NCI-H1048 (cell line): ENCODE results near the gene MEX3B.
"Not testable (repeated sequence)": the region's sequence is repeated elsewhere in the genome, so short reads cannot be mapped to it uniquely, and the experiment has no call there.

Experiments used
- DNase-seq: peaks from one replicate; lab custom pipeline; 2025; lab: John Stamatoyannopoulos, UW

MEX3B gene

GRCh38 chr15:82048811-82049210 is 3.0 kb upstream of the MEX3B start:
- no peak for DNase-seq

GRCh38 chr15:82047453-82048400 is 1.9 kb upstream of the MEX3B start:
- DNase-seq: no peak

GRCh38 chr15:82046666-82047452 is 1.0 kb upstream of the MEX3B start:
- DNase-seq: peak; percentile 75

- no peak for DNase-seq
Measured at GRCh38 chr15:82045179-82045891, 483 bp downstream of the MEX3B start.

- DNase-seq: peak; percentile 63
Measured at GRCh38 chr15:82044373-82045178, 1.2 kb downstream of the MEX3B start.

- no peak for DNase-seq
Measured at GRCh38 chr15:82043796-82044372, 1.9 kb downstream of the MEX3B start.

- DNase-seq: no peak
Measured at GRCh38 chr15:82043130-82043673, 2.6 kb downstream of the MEX3B start.

GRCh38 chr15:82040862-82041261 is 5.0 kb downstream of the MEX3B start:
- no peak for DNase-seq

- DNase-seq: no peak
Measured at GRCh38 chr15:82040390-82040789, 5.4 kb downstream of the MEX3B start.

- DNase-seq: no peak
Measured at GRCh38 chr15:82039871-82040270, 5.9 kb downstream of the MEX3B start.

- no peak for DNase-seq
Measured at GRCh38 chr15:82036461-82036860, 9.4 kb downstream of the MEX3B start.

GRCh38 chr15:82031871-82032270 is 13.9 kb downstream of the MEX3B start:
- DNase-seq: no peak

- no peak for DNase-seq
Measured at GRCh38 chr15:82030176-82030575, 15.6 kb downstream of the MEX3B start.

GRCh38 chr15:82028163-82028562 is 17.7 kb downstream of the MEX3B start:
- DNase-seq: not testable (repeated sequence)

GRCh38 chr15:82021992-82022391 is 23.8 kb downstream of the MEX3B start:
- DNase-seq: no peak

GRCh38 chr15:82020625-82021394 is 25.0 kb downstream of the MEX3B start:
- DNase-seq: no peak

- DNase-seq: no peak
Measured at GRCh38 chr15:82018201-82018600, 27.6 kb downstream of the MEX3B start.

- no peak for DNase-seq
Measured at GRCh38 chr15:82017656-82018055, 28.2 kb downstream of the MEX3B start.

GRCh38 chr15:82014989-82015388 is 30.8 kb downstream of the MEX3B start:
- no peak for DNase-seq

- no peak for DNase-seq
Measured at GRCh38 chr15:82012908-82013307, 32.9 kb downstream of the MEX3B start.
